Ureter (tissue), 1 donor: ENCODE data around the gene RTKN2. TPM values are rescaled to one million over a fixed set of nuclear protein-coding genes. Genes with fewer than 3 reads are reported as not detected.
A peak's percentile ranks its signal among the peaks of the same experiment; 100 is the strongest.

Source experiments
- DNase-seq: peaks from one replicate; pipeline ENCODE4 v3.0.0-alpha.2; 2020; ENCODE audit warnings: low spot score
- total RNA-seq: library from RNA; stranded (reverse); gene quantifications from one replicate; pipeline ENCODE4 v1.2.4, GENCODE V29; 2023
- donor health status: DM: yes; HTN: yes; CAD: no.

The RTKN2 gene
- total RNA-seq, 1 donor from 2014 or later, result 0.78 TPM

GRCh38 chr10:62172465-62172864 lies 96.2 kb downstream of the RTKN2 start:
- DNase-seq, result no peak

- DNase-seq, result no peak
These were observed 96.9 kb downstream of the RTKN2 start for GRCh38 chr10:62171791-62172190.

- no peak for DNase-seq
These were observed 97.9 kb downstream of the RTKN2 start for GRCh38 chr10:62170732-62171131.

- peak; percentile 69 for DNase-seq
These were observed 102.1 kb downstream of the RTKN2 start for GRCh38 chr10:62166331-62167131.

- DNase-seq, result no peak
These were observed 102.8 kb downstream of the RTKN2 start for GRCh38 chr10:62165803-62166202.

- DNase-seq, result no peak
These were observed 105.6 kb downstream of the RTKN2 start for GRCh38 chr10:62163024-62163423.

GRCh38 chr10:62162261-62162981 lies 106.2 kb downstream of the RTKN2 start:
- no peak for DNase-seq

- no peak for DNase-seq
These were observed 109.3 kb downstream of the RTKN2 start for GRCh38 chr10:62159351-62159750.

GRCh38 chr10:62157601-62158000 lies 111.0 kb downstream of the RTKN2 start:
- DNase-seq, result no peak

- no peak for DNase-seq
These were observed 113.5 kb downstream of the RTKN2 start for GRCh38 chr10:62155054-62155680.

- no peak for DNase-seq
These were observed 114.4 kb downstream of the RTKN2 start for GRCh38 chr10:62154231-62154630.

GRCh38 chr10:62153191-62153590 lies 115.5 kb downstream of the RTKN2 start:
- DNase-seq, result no peak

GRCh38 chr10:62149621-62150020 lies 119.0 kb downstream of the RTKN2 start:
- no peak for DNase-seq

- no peak for DNase-seq
These were observed 120.5 kb downstream of the RTKN2 start for GRCh38 chr10:62148155-62148554.

GRCh38 chr10:62147425-62147824 lies 121.2 kb downstream of the RTKN2 start:
- no peak for DNase-seq

- DNase-seq, result no peak
These were observed 131.7 kb downstream of the RTKN2 start for GRCh38 chr10:62136931-62137330.

- DNase-seq, result no peak
These were observed 135.0 kb downstream of the RTKN2 start for GRCh38 chr10:62133618-62134017.

Other genes with a start within 250 kb of the RTKN2 start
- 0.21 TPM for gene ZNF365, start 105.5 kb upstream of the RTKN2 start, total RNA-seq